Skin of body (tissue), 3 donors: Measurements from ENCODE around the gene MGAT5. TPM values are rescaled to one million over a fixed set of nuclear protein-coding genes. Genes with fewer than 3 reads are reported as not detected.

Experiments
- DNase-seq: peaks from one replicate; lab custom pipeline; 2025; lab: John Stamatoyannopoulos, UW
- small RNA-seq: library from RNA; depleted of rRNA; stranded (forward); fragments of <200 nt; gene quantifications from one replicate; pipeline ENCODE3, GENCODE V24; 2014; ENCODE audit warnings: low replicate concordance
- total RNA-seq: library from RNA; depleted of rRNA; stranded (reverse); fragments of >200 nt; gene quantifications from one replicate; pipeline ENCODE4 v1.2.3, GENCODE V29; 2014

The MGAT5 gene
- total RNA-seq, 1 donor from 2014 or later, result 34.1 TPM

- no peak for DNase-seq
Measured at GRCh38 chr2:134500211-134500935, 246.5 kb downstream of the MGAT5 start.

GRCh38 chr2:134501476-134502091 is 247.7 kb downstream of the MGAT5 start:
- DNase-seq, result no peak

GRCh38 chr2:134502104-134502503 is 248.2 kb downstream of the MGAT5 start:
- DNase-seq, result no peak

Small RNA genes within 50 kb of the gene (small RNA-seq; reads per million reads assigned to genes)
- gene RNA5SP104, result not detected
